Transverse colon (tissue), 3 donors: Measurements from ENCODE around the gene NAV3.

Source experiments
- POLR2A ChIP-seq: fragments of 450-650 bp; IDR thresholded peaks from one replicate; pipeline ENCODE4 v1.6.1; 2016; ENCODE audit warnings: antibody characterized with exemption, mild to moderate bottlenecking, moderate library complexity
- TF ChIP-seq, protein P1 (sequence below), 5 experiments: fragments of 200-600 bp in 3 of 5; fragments of 450-650 bp in 2 of 5; sonication (generic) in 3 of 5; IDR thresholded peaks; 1 replicate in 2 of 5; 2 replicates in 3 of 5; pipeline ENCODE4 v1.5.1; 2016 to 2017; ENCODE audit warnings: antibody characterized with exemption in 5 of 5, inconsistent platforms in 3 of 5, mild to moderate bottlenecking in 2 of 5, moderate library complexity in 1 of 5

DNA sequence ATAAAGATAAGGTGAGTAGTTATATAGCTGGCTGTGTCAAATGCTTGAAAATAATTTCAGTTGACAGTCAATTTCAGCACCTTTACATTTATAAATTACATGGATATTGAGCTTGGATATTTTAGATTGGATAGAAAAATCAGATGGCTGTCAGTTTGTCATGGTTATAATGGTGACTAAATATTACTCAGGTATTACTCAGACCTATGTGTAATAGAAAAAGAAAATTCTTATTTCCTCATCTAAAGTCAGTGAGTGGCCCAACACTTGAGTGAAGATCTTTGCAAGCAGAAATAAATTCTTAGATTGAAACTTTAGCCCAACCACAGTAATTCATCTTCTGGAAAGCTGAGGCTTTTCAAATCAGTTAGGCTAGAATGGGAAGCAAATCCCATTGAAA lies 354.4 kb downstream of the NAV3 start:
- TF ChIP-seq, protein P1, sequence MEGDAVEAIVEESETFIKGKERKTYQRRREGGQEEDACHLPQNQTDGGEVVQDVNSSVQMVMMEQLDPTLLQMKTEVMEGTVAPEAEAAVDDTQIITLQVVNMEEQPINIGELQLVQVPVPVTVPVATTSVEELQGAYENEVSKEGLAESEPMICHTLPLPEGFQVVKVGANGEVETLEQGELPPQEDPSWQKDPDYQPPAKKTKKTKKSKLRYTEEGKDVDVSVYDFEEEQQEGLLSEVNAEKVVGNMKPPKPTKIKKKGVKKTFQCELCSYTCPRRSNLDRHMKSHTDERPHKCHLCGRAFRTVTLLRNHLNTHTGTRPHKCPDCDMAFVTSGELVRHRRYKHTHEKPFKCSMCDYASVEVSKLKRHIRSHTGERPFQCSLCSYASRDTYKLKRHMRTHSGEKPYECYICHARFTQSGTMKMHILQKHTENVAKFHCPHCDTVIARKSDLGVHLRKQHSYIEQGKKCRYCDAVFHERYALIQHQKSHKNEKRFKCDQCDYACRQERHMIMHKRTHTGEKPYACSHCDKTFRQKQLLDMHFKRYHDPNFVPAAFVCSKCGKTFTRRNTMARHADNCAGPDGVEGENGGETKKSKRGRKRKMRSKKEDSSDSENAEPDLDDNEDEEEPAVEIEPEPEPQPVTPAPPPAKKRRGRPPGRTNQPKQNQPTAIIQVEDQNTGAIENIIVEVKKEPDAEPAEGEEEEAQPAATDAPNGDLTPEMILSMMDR (IDR thresholded peaks at IDR 0.05), result no peak
- no peak for TF ChIP-seq POLR2A
